K562 (cell line): ENCODE results near the gene PDLIM4. TPM values are rescaled to one million over a fixed set of nuclear protein-coding genes. Genes with fewer than 3 reads are reported as not detected.

Experiments used
- ATAC-seq: fragments of 200-7000 bp; cut with Tn5 transposase; 3 replicates; pipeline ENCODE4 v1.9.1; 2020; ENCODE audit warnings: moderate library complexity
- BruUV-seq: library from RNA; stranded (reverse); fragments of 400-500 nt; replicated peaks from 2 replicates; lab custom pipeline; 2021; lab: Mats Ljungman, UMichigan
- CTCF ChIA-PET: fragments of 300-600 bp; formaldehyde crosslinking; extraction: SDS; loops from one replicate; lab custom pipeline; 2021; ENCODE audit warnings: low intra/inter-chr PET ratio; lab: Yijun Ruan, JAX
- POLR2A ChIA-PET: fragments of 300-600, 350-650 bp; sonication (Branson Sonifier 250); formaldehyde crosslinking; extraction: SDS; loops from one replicate; lab custom pipeline; 2021; ENCODE audit warnings: antibody characterized with exemption, inconsistent platforms; lab: Yijun Ruan, JAX
- DNase-seq, 4 experiments: peaks; one replicate each; pipeline versions ENCODE4 v3.0.0 to v3.0.0-alpha.2; 2011 to 2018; ENCODE audit warnings: low spot score in 3 of 4, mixed read lengths in 3 of 4; ENCODE audit errors: extremely low read depth in 1 of 4
- FAIRE-seq: peaks from 2 replicates; lab custom pipeline; 2011; peaks lifted over from hg19 to GRCh38; lab: Jason Lieb, UNC
- H2AFZ ChIP-seq: 2 replicates; pipeline ENCODE4 v1.6.0; 2011; ENCODE audit warnings: low read depth, low read length, control low read depth, inconsistent platforms
- H3K27ac ChIP-seq: fragments of 200-600 bp; 3 replicates; pipeline ENCODE4 v1.8.0; 2011; ENCODE audit warnings: low read depth, mild to moderate bottlenecking, control low read depth, inconsistent platforms, low read length, moderate library complexity, mixed read lengths; ENCODE audit errors: extremely low read depth
- H3K27me3 ChIP-seq, 2 experiments: fragments of 300-600 bp in 1 of 2; 2 replicates in 1 of 2; 3 replicates in 1 of 2; pipeline versions ENCODE4 v1.6.0 to v1.8.0; 2011; ENCODE audit warnings: inconsistent platforms in 2 of 2, low read length in 2 of 2, mild to moderate bottlenecking in 1 of 2, mixed read lengths in 1 of 2, moderate library complexity in 1 of 2; ENCODE audit not compliant: control insufficient read depth in 2 of 2, insufficient read depth in 2 of 2
- H3K36me3 ChIP-seq: fragments of 300-600 bp; 3 replicates; pipeline ENCODE4 v1.8.0; 2011; ENCODE audit warnings: mild to moderate bottlenecking, low read length, inconsistent platforms; ENCODE audit not compliant: control insufficient read depth, insufficient read depth
- H3K4me1 ChIP-seq, 2 experiments: fragments of 200-600 bp in 1 of 2; replicated peaks in 1 of 2; 2 replicates in 1 of 2; 3 replicates in 1 of 2; pipeline versions ENCODE4 v1.5.1 to v1.8.0; 2011; ENCODE audit warnings: inconsistent platforms in 2 of 2, low read length in 2 of 2, mild to moderate bottlenecking in 1 of 2, mixed read lengths in 1 of 2, moderate library complexity in 1 of 2; ENCODE audit not compliant: control insufficient read depth in 2 of 2, insufficient read depth in 2 of 2
- H3K4me2 ChIP-seq: 2 replicates; pipeline ENCODE4 v1.6.1; 2011; ENCODE audit warnings: low read length, control low read depth, inconsistent platforms, mixed read lengths; ENCODE audit not compliant: insufficient read depth
- H3K4me3 ChIP-seq: fragments of 200-600 bp; sonication (generic), shearing (Covaris generic); 2 replicates; pipeline ENCODE4 v1.5.1; 2016; ENCODE audit warnings: control low read depth, inconsistent platforms
- H3K79me2 ChIP-seq: fragments of 200-600 bp; 3 replicates; pipeline ENCODE4 v1.8.0; 2011; ENCODE audit warnings: low read length, inconsistent platforms; ENCODE audit not compliant: control insufficient read depth, insufficient read depth
- H3K9ac ChIP-seq, 2 experiments: 2 replicates each; pipeline versions ENCODE4 v1.6.0 to v1.6.1; 2011; ENCODE audit warnings: low read depth in 2 of 2, low read length in 2 of 2, control low read depth in 1 of 2, inconsistent platforms in 1 of 2, mild to moderate bottlenecking in 1 of 2, mixed read lengths in 1 of 2; ENCODE audit not compliant: insufficient read depth in 1 of 2
- H3K9me1 ChIP-seq: one replicate; pipeline ENCODE4 v1.6.0; 2011; ENCODE audit warnings: inconsistent platforms, mild to moderate bottlenecking, low read length, moderate library complexity; ENCODE audit not compliant: control insufficient read depth, insufficient read depth
- H3K9me3 ChIP-seq: replicated peaks from 2 replicates; pipeline ENCODE4 v1.5.1; 2011; ENCODE audit warnings: low read depth, low read length, inconsistent platforms; ENCODE audit not compliant: control insufficient read depth, insufficient read depth
- H4K20me1 ChIP-seq: replicated peaks from 2 replicates; pipeline ENCODE4 v1.6.1; 2011; ENCODE audit warnings: low read length, inconsistent platforms, mixed read lengths; ENCODE audit not compliant: control insufficient read depth, insufficient read depth
- DDX20 ChIP-seq: fragments of 450-650 bp; IDR thresholded peaks from 2 replicates; pipeline ENCODE4 v1.6.1; 2016; ENCODE audit warnings: missing genetic modification characterization, low read depth, mild to moderate bottlenecking, missing compliant biosample characterization, moderate library complexity
- DNMT1 ChIP-seq: fragments of 450-650 bp; IDR thresholded peaks from 2 replicates; pipeline ENCODE4 v1.6.1; 2016; ENCODE audit warnings: antibody characterized with exemption, mild to moderate bottlenecking
- HMG20A ChIP-seq: fragments of 450-650 bp; formaldehyde crosslinking; conservative IDR thresholded peaks from 2 replicates; pipeline ENCODE4 v1.4.0; 2020; ENCODE audit warnings: mild to moderate bottlenecking, mixed read lengths
- MEIS2 ChIP-seq: fragments of 450-650 bp; IDR thresholded peaks from 2 replicates; pipeline ENCODE4 v1.6.1; 2014; ENCODE audit warnings: mild to moderate bottlenecking; ENCODE audit not compliant: partially characterized antibody
- NFXL1 ChIP-seq: fragments of 450-650 bp; formaldehyde crosslinking; IDR thresholded peaks from 2 replicates; pipeline ENCODE4 v1.4.0; 2021; ENCODE audit warnings: mild to moderate bottlenecking
- RBM25 ChIP-seq: fragments of 200-400 bp; formaldehyde crosslinking; IDR thresholded peaks from 2 replicates; pipeline ENCODE4 v1.6.1; 2018; ENCODE audit warnings: low read length, low read depth, moderate library complexity; ENCODE audit not compliant: severe bottlenecking
- SIN3B ChIP-seq: fragments of 450-650 bp; IDR thresholded peaks from 2 replicates; pipeline ENCODE4 v1.6.1; 2017; ENCODE audit warnings: low read depth, mild to moderate bottlenecking, moderate library complexity
- SMARCA5 ChIP-seq: fragments of 450-650 bp; IDR thresholded peaks from 2 replicates; pipeline ENCODE4 v1.6.1; 2016
- SP2 ChIP-seq: IDR thresholded peaks from 2 replicates; pipeline ENCODE4 v1.6.1; 2011; ENCODE audit warnings: mild to moderate bottlenecking, low read depth, low read length, moderate library complexity; ENCODE audit not compliant: poor library complexity, severe bottlenecking; ENCODE audit errors: extremely low read depth
- STAG1 ChIP-seq: sonication (generic); formaldehyde crosslinking; IDR thresholded peaks from 2 replicates; pipeline ENCODE4 v1.5.0; 2020; ENCODE audit warnings: missing genetic modification reagents, borderline replicate concordance
- ZKSCAN1 ChIP-seq: fragments of 150-350 bp; IDR thresholded peaks from 2 replicates; pipeline ENCODE4 v1.6.1; 2016; ENCODE audit warnings: low read depth, low read length
- ZNF143 ChIP-seq: sonication (generic); formaldehyde crosslinking; IDR thresholded peaks from 2 replicates; pipeline ENCODE4 v1.9.0; 2022; ENCODE audit warnings: mild to moderate bottlenecking, missing genetic modification reagents
- ZNF184 ChIP-seq: sonication (generic); formaldehyde crosslinking; IDR thresholded peaks from 2 replicates; pipeline ENCODE4 v1.5.0; 2020; ENCODE audit warnings: missing genetic modification reagents
- ZNF644 ChIP-seq: fragments of 200-800 bp; sonication (Bioruptor generic); IDR thresholded peaks from 2 replicates; pipeline ENCODE4 v1.6.1; 2016; ENCODE audit warnings: low read depth, missing genetic modification characterization, missing compliant biosample characterization
- ZSCAN29 ChIP-seq: fragments of 450-650 bp; IDR thresholded peaks from 2 replicates; pipeline ENCODE4 v1.6.1; 2017
- WGBS: fragments of 100-300 bp; shearing (Covaris generic); methylation state at CpG from one replicate; pipeline ENCODE4 v1.1.6; 2016; ENCODE audit warnings: low coverage, mixed read lengths; ENCODE audit not compliant: insufficient coverage; ENCODE audit errors: missing lambda C conversion rate; 5-methylcytosine and 5-hydroxymethylcytosine counted together
- in situ Hi-C: fragments of 300-500 bp; cut with MboI; formaldehyde crosslinking; loops from 4 replicates; pipeline ENCODE4 v1.15.0; 2018; ENCODE audit warnings: inconsistent platforms, mixed read lengths
- intact Hi-C: fragments of 100-400 bp; cut with micrococcal nuclease; formaldehyde crosslinking; loops from 2 replicates; pipeline ENCODE4 v1.14.2; 2022
- polyA plus RNA-seq, 8 experiments: library from polyadenylated mRNA; depleted of rRNA in 4 of 8; stranded (reverse) in 5 of 8; unstranded in 3 of 8; fragments of >200 nt; fragmentation: Nextera tagmentation in 2 of 8; fragmentation: Illumina TruSeq in 1 of 8; extraction: Ambion mirVana in 2 of 8; extraction: Trizol in 1 of 8; gene quantifications; 2 replicates each; pipeline versions ENCODE4 v1.2.1 to v1.2.3, GENCODE V29; 2011 to 2014; ENCODE audit warnings: inconsistent platforms in 1 of 8, missing spikeins in 1 of 8
- total RNA-seq, 7 experiments: library from RNA; depleted of rRNA in 6 of 7; stranded (reverse); fragments of >200 nt in 6 of 7; fragmentation: Illumina TruSeq in 2 of 7; extraction: Trizol in 2 of 7; gene quantifications; 2 replicates each; pipeline versions ENCODE4 v1.2.1 to v1.2.3, GENCODE V29; 2011 to 2021; ENCODE audit warnings: low replicate concordance in 1 of 7
- TF ChIP-seq, protein P1 (sequence below): fragments of 450-650 bp; IDR thresholded peaks from 2 replicates; pipeline ENCODE4 v1.6.1; 2016; ENCODE audit warnings: missing biosample characterization, missing genetic modification characterization
- TF ChIP-seq, protein P2 (sequence below), 2 experiments: fragments of 150-350 bp in 1 of 2; IDR thresholded peaks; 2 replicates each; pipeline ENCODE4 v1.6.1; 2012 to 2016; ENCODE audit warnings: low read depth in 2 of 2, low read length in 2 of 2, mild to moderate bottlenecking in 1 of 2, moderate library complexity in 1 of 2

Gene PDLIM4
- total and polyA plus RNA-seq, 9 of the 15 experiments (the other 6 are each of a cell fraction or from before 2014, with no cell fraction given) = 0.28 to 32.8 (median 13.1) TPM

DNA sequence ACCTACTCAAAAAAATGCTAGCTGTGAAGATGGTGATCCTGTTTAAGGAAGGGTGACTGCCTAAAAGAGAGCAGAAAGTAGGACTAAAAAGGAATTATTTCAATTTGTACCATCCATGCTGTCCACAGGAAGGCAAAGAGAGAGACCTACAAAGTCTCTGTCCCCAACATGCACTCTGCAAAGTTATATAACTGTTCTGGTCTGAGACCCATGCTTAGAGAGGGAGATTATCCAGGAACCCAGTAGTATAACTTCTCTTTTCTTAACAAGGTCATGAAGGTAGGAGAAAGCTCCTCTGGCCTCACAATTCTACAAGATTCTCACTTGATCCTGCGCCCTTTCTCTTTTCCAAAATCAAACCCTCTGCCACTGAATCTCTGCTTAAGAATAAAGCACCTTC lies 62.5 kb downstream of the PDLIM4 start:
- DNase-seq = no peak
- ChIA-PET POLR2A (interaction anchor here (1.1 to 1.3 kb wide), 2 partner anchors 52 to 233 kb away, joined by 5 read pairs; no protein-coding TSS in a partner anchor), CTCF (no interaction called here)
- Histone ChIP-seq H3K36me3 (peaks cover 37% of the 10 kb centered on the region), H3K27me3 (no peaks in the 10 kb centered on the region), H3K79me2 (peaks cover 14% of the 10 kb centered on the region; the same call in 1 of the 3 replicates), H3K4me2 (no peak overlapping the region), H3K9me1 (no peaks in the 10 kb centered on the region), H2AFZ (no peak overlapping the region), H3K4me3 (no peak overlapping the region), H3K27ac (no peak overlapping the region), H4K20me1 (no peaks in the 10 kb centered on the region), H3K9ac (no peak overlapping the region), H3K4me1 (peaks cover 38 to 50% of the 10 kb centered on the region in 2 experiments), H3K9me3 (no peaks in the 10 kb centered on the region)
- intact Hi-C loops (loop anchor here (5.0 kb wide), 1 partner anchor 47 kb away; the partner anchor contains the start of gene SLC22A5), in situ Hi-C loops (loop anchor here (5.0 kb wide), 1 partner anchor 253 kb away; no protein-coding TSS in a partner anchor)
- ATAC-seq = no peak
- BruUV-seq = no TSS peak
- no peak for FAIRE-seq
- TF ChIP-seq ZSCAN29 = no peak
- no peak for TF ChIP-seq RBM25
- TF ChIP-seq DNMT1 = no peak
- TF ChIP-seq SIN3B = no peak
- TF ChIP-seq ZNF184 = no peak
- no peak for TF ChIP-seq MEIS2
- TF ChIP-seq DDX20 (tag) = no peak
- TF ChIP-seq SP2 = no peak
- no peak for TF ChIP-seq HMG20A (CRISPR knock-in tag)
- no peak for TF ChIP-seq STAG1 (CRISPR knock-in tag)
- TF ChIP-seq NFXL1 (CRISPR knock-in tag) = no peak
- TF ChIP-seq, protein P1, sequence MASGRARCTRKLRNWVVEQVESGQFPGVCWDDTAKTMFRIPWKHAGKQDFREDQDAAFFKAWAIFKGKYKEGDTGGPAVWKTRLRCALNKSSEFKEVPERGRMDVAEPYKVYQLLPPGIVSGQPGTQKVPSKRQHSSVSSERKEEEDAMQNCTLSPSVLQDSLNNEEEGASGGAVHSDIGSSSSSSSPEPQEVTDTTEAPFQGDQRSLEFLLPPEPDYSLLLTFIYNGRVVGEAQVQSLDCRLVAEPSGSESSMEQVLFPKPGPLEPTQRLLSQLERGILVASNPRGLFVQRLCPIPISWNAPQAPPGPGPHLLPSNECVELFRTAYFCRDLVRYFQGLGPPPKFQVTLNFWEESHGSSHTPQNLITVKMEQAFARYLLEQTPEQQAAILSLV (tag) = no peak
- no peak for TF ChIP-seq ZNF143 (CRISPR knock-in tag)
- TF ChIP-seq, protein P2, sequence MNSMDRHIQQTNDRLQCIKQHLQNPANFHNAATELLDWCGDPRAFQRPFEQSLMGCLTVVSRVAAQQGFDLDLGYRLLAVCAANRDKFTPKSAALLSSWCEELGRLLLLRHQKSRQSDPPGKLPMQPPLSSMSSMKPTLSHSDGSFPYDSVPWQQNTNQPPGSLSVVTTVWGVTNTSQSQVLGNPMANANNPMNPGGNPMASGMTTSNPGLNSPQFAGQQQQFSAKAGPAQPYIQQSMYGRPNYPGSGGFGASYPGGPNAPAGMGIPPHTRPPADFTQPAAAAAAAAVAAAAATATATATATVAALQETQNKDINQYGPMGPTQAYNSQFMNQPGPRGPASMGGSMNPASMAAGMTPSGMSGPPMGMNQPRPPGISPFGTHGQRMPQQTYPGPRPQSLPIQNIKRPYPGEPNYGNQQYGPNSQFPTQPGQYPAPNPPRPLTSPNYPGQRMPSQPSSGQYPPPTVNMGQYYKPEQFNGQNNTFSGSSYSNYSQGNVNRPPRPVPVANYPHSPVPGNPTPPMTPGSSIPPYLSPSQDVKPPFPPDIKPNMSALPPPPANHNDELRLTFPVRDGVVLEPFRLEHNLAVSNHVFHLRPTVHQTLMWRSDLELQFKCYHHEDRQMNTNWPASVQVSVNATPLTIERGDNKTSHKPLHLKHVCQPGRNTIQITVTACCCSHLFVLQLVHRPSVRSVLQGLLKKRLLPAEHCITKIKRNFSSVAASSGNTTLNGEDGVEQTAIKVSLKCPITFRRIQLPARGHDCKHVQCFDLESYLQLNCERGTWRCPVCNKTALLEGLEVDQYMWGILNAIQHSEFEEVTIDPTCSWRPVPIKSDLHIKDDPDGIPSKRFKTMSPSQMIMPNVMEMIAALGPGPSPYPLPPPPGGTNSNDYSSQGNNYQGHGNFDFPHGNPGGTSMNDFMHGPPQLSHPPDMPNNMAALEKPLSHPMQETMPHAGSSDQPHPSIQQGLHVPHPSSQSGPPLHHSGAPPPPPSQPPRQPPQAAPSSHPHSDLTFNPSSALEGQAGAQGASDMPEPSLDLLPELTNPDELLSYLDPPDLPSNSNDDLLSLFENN (IDR thresholded peaks at IDR 0.05; ENCODE audit: low read depth in 2 of 2, low read length in 2 of 2) = no peak
- TF ChIP-seq ZKSCAN1 = no peak
- TF ChIP-seq ZNF644 (tag) = no peak
- TF ChIP-seq SMARCA5 = no peak
- 100% methylated on average over 1 of the region's 1 CpG for WGBS
